Liver (tissue), 9 donors: ENCODE data around the gene TTC1. TPM values are rescaled to one million over a fixed set of nuclear protein-coding genes. Genes with fewer than 3 reads are reported as not detected.

ENCODE experiments used
- DNase-seq: peaks from one replicate; pipeline ENCODE4 v3.0.0-alpha.2; 2017; ENCODE audit warnings: low spot score
- H3K27ac ChIP-seq, 2 donors: one replicate each; pipeline ENCODE4 v1.7.0; 2013; ENCODE audit warnings: inconsistent platforms in 2 of 2, low read length in 2 of 2, control low read depth in 1 of 2, low read depth in 1 of 2, mild to moderate bottlenecking in 1 of 2
- H3K27me3 ChIP-seq, 4 donors: one replicate each; pipeline versions ENCODE4 v1.6.1 to v1.7.0; 2013; ENCODE audit warnings: low read length in 3 of 4, inconsistent platforms in 1 of 4, mild to moderate bottlenecking in 1 of 4, moderate library complexity in 1 of 4; ENCODE audit not compliant: control insufficient read depth in 4 of 4, insufficient read depth in 4 of 4
- H3K36me3 ChIP-seq, 4 donors: one replicate each; pipeline versions ENCODE4 v1.6.1 to v1.7.0; 2013; ENCODE audit warnings: low read length in 3 of 4, mild to moderate bottlenecking in 3 of 4, low read depth in 1 of 4, moderate library complexity in 1 of 4; ENCODE audit not compliant: control insufficient read depth in 4 of 4, insufficient read depth in 3 of 4
- H3K4me1 ChIP-seq, 4 donors: one replicate each; pipeline versions ENCODE4 v1.6.1 to v1.7.0; 2013; ENCODE audit warnings: low read length in 3 of 4, mild to moderate bottlenecking in 3 of 4, moderate library complexity in 1 of 4; ENCODE audit not compliant: control insufficient read depth in 4 of 4, insufficient read depth in 4 of 4
- H3K4me3 ChIP-seq, 3 donors: one replicate each; pipeline versions ENCODE4 v1.6.1 to v1.7.0; 2013; ENCODE audit warnings: low read length in 3 of 3, control low read depth in 1 of 3, low read depth in 1 of 3, mild to moderate bottlenecking in 1 of 3
- H3K9ac ChIP-seq, 2 donors: one replicate each; pipeline ENCODE4 v1.7.0; 2013; ENCODE audit warnings: low read length in 2 of 2, mild to moderate bottlenecking in 2 of 2, moderate library complexity in 2 of 2, control low read depth in 1 of 2, low read depth in 1 of 2
- H3K9me3 ChIP-seq, 4 donors: one replicate each; pipeline versions ENCODE4 v1.6.1 to v1.7.0; 2013; ENCODE audit warnings: low read length in 3 of 4; ENCODE audit not compliant: control insufficient read depth in 4 of 4
- ATF3 ChIP-seq: IDR thresholded peaks from 2 replicates; pipeline ENCODE4 v1.6.1; 2016; ENCODE audit warnings: antibody characterized with exemption
- CTCF ChIP-seq: fragments of 150-350 bp; IDR thresholded peaks from 2 replicates; pipeline ENCODE4 v1.5.1; 2017; ENCODE audit warnings: improper control_type of control experiment, low read depth, low read length; ENCODE audit not compliant: missing input control
- EGR1 ChIP-seq, 2 donors: IDR thresholded peaks; 2 replicates each; pipeline ENCODE4 v1.6.1; 2016 to 2018; ENCODE audit warnings: antibody characterized with exemption in 2 of 2, low read depth in 2 of 2
- FOXA1 ChIP-seq: IDR thresholded peaks from 2 replicates; pipeline ENCODE4 v1.6.1; 2016; ENCODE audit warnings: antibody characterized with exemption
- FOXA2 ChIP-seq: IDR thresholded peaks from 2 replicates; pipeline ENCODE4 v1.6.1; 2016; ENCODE audit warnings: antibody characterized with exemption
- GABPA ChIP-seq, 2 donors: IDR thresholded peaks in 1 of 2; conservative IDR thresholded peaks in 1 of 2; 2 replicates each; pipeline ENCODE4 v1.6.1; 2016; ENCODE audit warnings: antibody characterized with exemption in 2 of 2, mild to moderate bottlenecking in 1 of 2, moderate library complexity in 1 of 2
- HNF4A ChIP-seq, 2 donors: conservative IDR thresholded peaks; 2 replicates each; pipeline ENCODE4 v1.6.1; 2016; ENCODE audit warnings: antibody characterized with exemption in 2 of 2, mild to moderate bottlenecking in 2 of 2
- HNF4G ChIP-seq: IDR thresholded peaks from 2 replicates; pipeline ENCODE4 v1.6.1; 2016; ENCODE audit warnings: antibody characterized with exemption
- JUND ChIP-seq, 2 donors: IDR thresholded peaks; 2 replicates each; pipeline ENCODE4 v1.6.1; 2016; ENCODE audit warnings: antibody characterized with exemption in 2 of 2
- MAX ChIP-seq: IDR thresholded peaks from 2 replicates; pipeline ENCODE4 v1.6.1; 2016; ENCODE audit warnings: antibody characterized with exemption
- NR2F2 ChIP-seq: IDR thresholded peaks from 2 replicates; pipeline ENCODE4 v1.6.1; 2016; ENCODE audit warnings: antibody characterized with exemption
- RAD21 ChIP-seq, 2 donors: IDR thresholded peaks; 2 replicates each; pipeline ENCODE4 v1.6.1; 2016; ENCODE audit warnings: antibody characterized with exemption in 2 of 2, mild to moderate bottlenecking in 2 of 2
- REST ChIP-seq: IDR thresholded peaks from 2 replicates; pipeline ENCODE4 v1.6.1; 2016; ENCODE audit warnings: antibody characterized with exemption, mild to moderate bottlenecking
- RXRA ChIP-seq, 2 donors: IDR thresholded peaks; 2 replicates each; pipeline ENCODE4 v1.6.1; 2017 to 2018; ENCODE audit warnings: antibody characterized with exemption in 2 of 2, mild to moderate bottlenecking in 1 of 2
- SP1 ChIP-seq: IDR thresholded peaks from 2 replicates; pipeline ENCODE4 v1.6.1; 2018; ENCODE audit warnings: antibody characterized with exemption, mild to moderate bottlenecking
- TAF1 ChIP-seq: conservative IDR thresholded peaks from 2 replicates; pipeline ENCODE4 v1.6.1; 2016; ENCODE audit warnings: antibody characterized with exemption, mild to moderate bottlenecking
- YY1 ChIP-seq: IDR thresholded peaks from 2 replicates; pipeline ENCODE4 v1.6.1; 2016; ENCODE audit warnings: antibody characterized with exemption, mild to moderate bottlenecking
- ZBTB33 ChIP-seq: IDR thresholded peaks from 2 replicates; pipeline ENCODE4 v1.6.1; 2016; ENCODE audit warnings: antibody characterized with exemption
- WGBS: extraction: QIAGEN DNeasy Blood & Tissue Kit; methylation state at CpG from one replicate; pipeline ENCODE4 v1.1.7; 2013; 5-methylcytosine and 5-hydroxymethylcytosine counted together
- polyA plus RNA-seq, 2 donors: library from polyadenylated mRNA; stranded (reverse) in 1 of 2; unstranded in 1 of 2; fragments of 200-250 nt in 1 of 2; fragments of >200 nt in 1 of 2; fragmentation: Nextera tagmentation in 1 of 2; extraction: Ambion mirVana in 1 of 2; gene quantifications; one replicate each; pipeline versions ENCODE4 v1.2.1 to v1.2.3, GENCODE V29; 2013 to 2015
- total RNA-seq, 2 donors: library from RNA; depleted of rRNA; stranded (reverse); fragments of >200 nt; gene quantifications; one replicate each; pipeline ENCODE4 v1.2.3, GENCODE V29; 2014
- donor health status: healthy.
- donor health status: healthy.
- donor health status: healthy.
- donor health status: healthy.
- donor health status: healthy.

TTC1 gene
- total RNA-seq: 10 to 100 TPM; 18.0 to 18.4 TPM
- 10 to 100 TPM; 26.0 to 35.5 TPM for polyA plus RNA-seq

GRCh38 chr5:160008877-160009590 is at the start of gene TTC1:
Gene TTC1 (plus strand): TSS chr5:160009139. CDS start chr5:160010529, 1,390 bp downstream.
- WGBS: under 1% methylated on average over 31 of the region's 31 CpGs
- Histone ChIP-seq H3K36me3 (peaks cover 0 to 11% (median 6%) of the 10 kb centered on the region in 4 donors), H3K9ac (peak within 1 kb of the TSS; percentile 63 to 96), H3K9me3 (no peaks in the 10 kb centered on the region), H3K27ac (peak within 1 kb of the TSS; percentile 72 to 89), H3K27me3 (no peaks in the 10 kb centered on the region), H3K4me3 (peak within 1 kb of the TSS; percentile 75 to 99 (median 99)), H3K4me1 (peaks cover 2 to 21% (median 15%) of the 10 kb centered on the region in 4 donors)
- TF ChIP-seq FOXA1 (no peak), NR2F2 (no peak), SP1 (peak; percentile 45), CTCF (no peak), MAX (peak; percentile 47), REST (peak; percentile 12), RXRA (IDR thresholded peaks at IDR 0.05) (peak; percentile 20 to 40), HNF4A (conservative IDR thresholded peaks at IDR 0.05) (peak in 1 of 2 donors; percentile 22), YY1 (peak; percentile 99), RAD21 (IDR thresholded peaks at IDR 0.05) (peak; percentile 5 to 27), FOXA2 (peak; percentile 20), HNF4G (no peak), ATF3 (no peak), JUND (IDR thresholded peaks at IDR 0.05) (peak; percentile 81 to 84), ZBTB33 (peak; percentile 89), TAF1 (peak; percentile 16), EGR1 (IDR thresholded peaks at IDR 0.05; ENCODE audit: low read depth in 2 of 2) (peak; percentile 65 to 78), GABPA (IDR thresholded peaks at IDR 0.05 in 1 of 2, conservative IDR thresholded peaks at IDR 0.05 in 1 of 2) (peak; percentile 93 to 97)
- DNase-seq: peak; percentile 89
